AG09319 (cell line): ENCODE data around the gene GNG7.

Experiments used
- DNase-seq: peaks from one replicate; pipeline ENCODE4 v3.0.0-alpha.2; 2010; ENCODE audit warnings: low read depth; ENCODE audit errors: extremely low read depth
- CTCF ChIP-seq: IDR thresholded peaks from 2 replicates; pipeline ENCODE4 v1.5.1; 2011; ENCODE audit warnings: low read depth, mild to moderate bottlenecking, inconsistent platforms, low read length, moderate library complexity

GNG7 gene

DNA sequence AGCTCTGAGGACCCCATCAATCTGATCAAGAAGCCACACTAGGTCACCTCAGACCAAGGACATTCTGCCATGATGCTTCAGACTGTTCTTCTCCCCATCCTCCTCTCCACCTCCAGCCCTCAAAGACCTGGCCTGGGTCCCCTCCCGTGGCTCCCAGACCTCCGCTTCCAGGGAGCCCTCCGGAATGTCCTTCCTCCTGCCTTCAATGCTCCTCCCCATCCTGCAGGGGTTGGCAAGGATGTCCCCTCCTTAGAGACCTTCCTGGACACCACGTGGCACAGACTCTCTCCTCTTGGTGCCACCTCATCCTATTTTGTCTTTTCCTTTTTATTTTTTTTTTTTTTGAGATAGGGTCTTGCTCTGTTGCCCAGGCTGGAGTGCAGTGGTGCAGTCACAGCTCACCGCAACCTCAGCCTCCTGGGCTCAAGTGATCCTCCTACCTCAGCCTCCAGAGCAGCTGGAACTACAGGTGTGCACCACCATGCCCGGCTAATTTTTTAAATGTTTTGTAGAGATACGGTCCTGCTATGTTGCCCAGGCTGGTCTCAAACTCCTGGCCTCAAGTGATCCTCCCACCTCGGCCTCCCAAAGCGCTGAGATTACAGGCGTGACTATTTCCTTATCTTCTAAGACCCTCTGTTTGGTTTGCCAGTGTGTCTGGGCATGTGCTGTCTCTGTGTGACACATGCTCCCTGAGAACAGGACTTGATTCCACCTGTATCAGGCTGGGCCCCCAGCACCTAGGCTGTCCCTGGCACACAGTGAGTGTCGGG is 84.9 kb downstream of the GNG7 start:
- TF ChIP-seq CTCF, result no peak

DNA sequence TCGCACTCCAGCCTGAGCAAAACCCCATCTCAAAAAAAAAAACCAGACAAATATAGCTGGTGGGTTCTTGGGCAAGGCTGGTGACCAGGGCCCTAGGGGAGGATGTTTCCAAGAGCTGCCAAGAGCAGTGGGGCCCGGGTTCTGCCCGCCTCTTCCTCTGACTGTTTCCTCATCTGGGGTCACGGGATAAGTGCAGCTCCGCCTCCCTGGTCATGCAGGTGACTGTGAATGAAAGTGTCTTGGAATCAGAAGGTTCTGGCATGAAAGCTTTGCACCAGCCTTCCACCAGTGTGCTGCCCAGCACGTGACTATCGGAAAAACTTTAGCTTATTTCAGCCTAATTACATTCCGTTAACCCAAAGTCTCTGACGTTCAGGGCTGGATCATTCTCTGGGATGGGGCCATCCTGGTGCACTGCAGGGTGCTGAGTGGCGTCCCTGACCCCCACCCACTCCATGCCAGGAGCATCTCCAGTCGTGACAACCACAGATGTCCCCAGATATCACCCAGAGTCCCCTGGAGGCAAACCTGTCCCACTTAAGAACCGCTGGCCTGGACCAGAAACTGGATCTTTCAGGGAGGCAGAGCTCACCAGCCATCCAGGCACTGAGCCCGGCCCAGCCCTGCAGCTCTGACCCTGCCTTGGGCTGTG is 85.6 kb downstream of the GNG7 start:
- no peak for DNase-seq
- TF ChIP-seq CTCF, result no peak

More for the DNA sequence above, 84.9 kb downstream of the GNG7 start:
- no peak for DNase-seq

DNA sequence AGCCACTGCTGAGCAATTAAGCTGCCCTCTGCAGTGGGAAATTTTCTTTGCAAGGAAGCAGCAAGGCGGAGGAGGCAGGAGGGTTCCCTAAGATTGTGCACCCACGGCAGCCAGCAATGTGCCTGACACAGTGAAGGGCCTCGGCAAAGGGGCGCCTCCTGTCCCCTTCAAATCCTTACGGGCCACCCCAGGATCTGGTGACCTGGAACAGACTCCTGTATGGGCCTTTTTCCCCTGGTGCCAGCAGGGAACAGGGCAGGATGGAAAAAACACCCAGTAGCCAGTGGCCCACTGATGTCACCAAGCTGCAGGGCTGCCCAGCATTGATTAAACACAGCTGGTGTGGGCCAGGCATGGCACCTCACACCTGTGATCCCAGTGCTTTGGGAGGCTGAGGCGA is 86.7 kb downstream of the GNG7 start:
- no peak for DNase-seq
- TF ChIP-seq CTCF, result no peak

DNA sequence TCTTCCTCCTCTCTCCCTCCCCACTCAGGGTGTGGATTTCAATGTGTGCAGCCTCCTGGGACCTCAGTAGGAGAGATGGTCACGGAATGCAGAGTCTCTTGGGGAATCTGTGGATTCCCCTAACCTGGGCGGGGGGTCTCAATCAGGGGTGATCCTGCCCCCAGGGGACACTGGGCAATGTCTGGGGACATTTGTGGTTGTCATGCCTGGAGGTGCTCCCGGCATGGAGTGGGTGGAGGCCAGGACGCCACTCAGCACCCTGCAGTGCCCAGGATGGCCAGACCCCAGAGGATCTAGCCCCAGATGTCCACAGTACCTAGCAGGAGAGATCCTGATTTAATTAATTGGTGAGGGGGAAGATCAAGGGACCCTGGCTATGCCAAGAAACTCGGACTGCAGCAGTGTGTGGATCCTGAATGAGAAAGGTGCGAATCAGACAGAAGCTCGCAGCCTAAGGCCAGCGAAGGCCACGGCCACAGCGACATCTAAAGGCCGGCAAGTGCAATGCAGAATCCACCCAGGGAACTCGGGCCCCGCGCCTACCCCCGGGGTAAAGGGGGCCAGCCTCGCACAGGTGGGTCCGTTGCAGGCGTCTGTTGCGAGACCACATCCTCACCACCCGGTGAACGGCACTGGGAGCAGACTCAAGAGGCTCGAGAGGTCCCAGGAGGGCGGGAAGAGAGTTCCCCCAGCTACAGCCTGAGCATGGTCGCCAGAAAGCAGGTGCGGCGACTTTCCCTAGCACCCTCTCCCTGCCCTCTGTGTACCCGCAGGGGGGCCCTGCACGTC is 88.8 kb downstream of the GNG7 start:
- no peak for DNase-seq
- peak; percentile 87 for TF ChIP-seq CTCF

GRCh38 chr19:2612619-2613249 is 89.8 kb downstream of the GNG7 start:
- DNase-seq, result no peak
- TF ChIP-seq CTCF, result no peak

GRCh38 chr19:2611483-2612464 is 90.7 kb downstream of the GNG7 start:
- no peak for TF ChIP-seq CTCF
- DNase-seq, result no peak
